Stimulated activated CD8-positive, alpha-beta memory T cell treated with anti-CD3 and anti-CD28 coated beads, Interleukin-2, amount 100 ng/mL, for 48 hours (primary cell): ENCODE measurements around the gene S1PR3.
"Not testable (repeated sequence)": the region's sequence is repeated elsewhere in the genome, so short reads cannot be mapped to it uniquely, and the experiment has no call there.

ENCODE experiments used
- DNase-seq, 2 donors: peaks; one replicate each; pipeline ENCODE4 v3.0.0-alpha.2; 2020; ENCODE audit warnings: low read depth in 2 of 2

The S1PR3 gene

GRCh38 chr9:88991066-88992034 lies at the start of gene S1PR3:
Gene S1PR3 (plus strand): TSS chr9:88991468. CDS start chr9:89001201, 9,733 bp downstream.
- peak in 1 of 2 donors; percentile 23 for DNase-seq

GRCh38 chr9:88941586-88941985 lies 49.7 kb upstream of the S1PR3 start:
- not testable (repeated sequence) for DNase-seq

GRCh38 chr9:88942411-88942810 lies 48.9 kb upstream of the S1PR3 start:
- no peak for DNase-seq

- no peak for DNase-seq
Measured at GRCh38 chr9:88945636-88946333, 45.5 kb upstream of the S1PR3 start.

GRCh38 chr9:88947581-88948573 lies 43.4 kb upstream of the S1PR3 start:
- DNase-seq, result no peak

- no peak for DNase-seq
Measured at GRCh38 chr9:88949425-88949824, 41.8 kb upstream of the S1PR3 start.

GRCh38 chr9:88949961-88950340 lies 41.3 kb upstream of the S1PR3 start:
- DNase-seq, result no peak

- DNase-seq, result no peak
Measured at GRCh38 chr9:88950341-88951154, 40.7 kb upstream of the S1PR3 start.

- no peak for DNase-seq
Measured at GRCh38 chr9:88951155-88951542, 40.1 kb upstream of the S1PR3 start.

- DNase-seq, result no peak
Measured at GRCh38 chr9:88952086-88952615, 39.1 kb upstream of the S1PR3 start.

- DNase-seq, result no peak
Measured at GRCh38 chr9:88952976-88953375, 38.3 kb upstream of the S1PR3 start.

GRCh38 chr9:88953381-88954029 lies 37.8 kb upstream of the S1PR3 start:
- DNase-seq, result no peak

GRCh38 chr9:88954066-88954465 lies 37.2 kb upstream of the S1PR3 start:
- DNase-seq, result no peak

GRCh38 chr9:88957526-88957925 lies 33.7 kb upstream of the S1PR3 start:
- no peak for DNase-seq

GRCh38 chr9:88959727-88960469 lies 31.4 kb upstream of the S1PR3 start:
- DNase-seq, result no peak

- no peak for DNase-seq
Measured at GRCh38 chr9:88960632-88961031, 30.6 kb upstream of the S1PR3 start.

- no peak for DNase-seq
Measured at GRCh38 chr9:88965473-88965872, 25.8 kb upstream of the S1PR3 start.

- DNase-seq, result no peak
Measured at GRCh38 chr9:88966894-88967676, 24.2 kb upstream of the S1PR3 start.
